T follicular helper cell (primary cell): Measurements from ENCODE around the gene ANXA2.

Experiments used
- DNase-seq: peaks from one replicate; pipeline ENCODE4 v3.0.0-alpha.2; 2020; ENCODE audit warnings: low read depth

ANXA2 gene

GRCh38 chr15:60389261-60390077 is 8.3 kb downstream of the ANXA2 start:
- DNase-seq = no peak

- no peak for DNase-seq
Measured at GRCh38 chr15:60387321-60387720, 10.5 kb downstream of the ANXA2 start.

GRCh38 chr15:60386615-60387014 is 11.2 kb downstream of the ANXA2 start:
- no peak for DNase-seq

GRCh38 chr15:60385620-60386552 is 11.9 kb downstream of the ANXA2 start:
- no peak for DNase-seq

GRCh38 chr15:60384526-60385126 is 13.2 kb downstream of the ANXA2 start:
- no peak for DNase-seq

GRCh38 chr15:60384053-60384452 is 13.7 kb downstream of the ANXA2 start:
- no peak for DNase-seq

GRCh38 chr15:60382773-60383674 is 14.8 kb downstream of the ANXA2 start:
- no peak for DNase-seq

- DNase-seq = no peak
Measured at GRCh38 chr15:60381148-60381788, 16.5 kb downstream of the ANXA2 start.

- DNase-seq = no peak
Measured at GRCh38 chr15:60379525-60380274, 18.1 kb downstream of the ANXA2 start.

GRCh38 chr15:60379185-60379524 is 18.6 kb downstream of the ANXA2 start:
- DNase-seq = no peak

- no peak for DNase-seq
Measured at GRCh38 chr15:60376677-60377095, 21.1 kb downstream of the ANXA2 start.

GRCh38 chr15:60375306-60375705 is 22.5 kb downstream of the ANXA2 start:
- DNase-seq = no peak

- DNase-seq = no peak
Measured at GRCh38 chr15:60374628-60375081, 23.1 kb downstream of the ANXA2 start.

GRCh38 chr15:60374209-60374608 is 23.6 kb downstream of the ANXA2 start:
- DNase-seq = no peak

- DNase-seq = no peak
Measured at GRCh38 chr15:60373745-60374144, 24.0 kb downstream of the ANXA2 start.

- DNase-seq = no peak
Measured at GRCh38 chr15:60373327-60373726, 24.5 kb downstream of the ANXA2 start.

- DNase-seq = no peak
Measured at GRCh38 chr15:60372756-60373155, 25.0 kb downstream of the ANXA2 start.

GRCh38 chr15:60372227-60372626 is 25.6 kb downstream of the ANXA2 start:
- DNase-seq = no peak

- no peak for DNase-seq
Measured at GRCh38 chr15:60371175-60372051, 26.4 kb downstream of the ANXA2 start.
